ENCODE results near the gene CYP27B1. TPM values are rescaled to one million over a fixed set of nuclear protein-coding genes. Genes with fewer than 3 reads are reported as not detected.

CYP27B1 gene
- total RNA-seq, 1 donor from 2014 or later = 4.2 TPM

- no peak for TF ChIP-seq CTCF (conservative IDR thresholded peaks at IDR 0.05)
- Mint-ChIP-seq H3K36me3 (ENCODE audit: low read depth) (peaks cover 20% of the 10 kb centered on the region), H3K4me3 (no peak overlapping the region), H3K4me1 (no peaks in the 10 kb centered on the region), H3K27ac (ENCODE audit: unreplicated experiment) (no peak overlapping the region), H3K27me3 (ENCODE audit: low read depth) (no peaks in the 10 kb centered on the region), H3K9me3 (no peaks in the 10 kb centered on the region)
- no peak for DNase-seq (ENCODE audit: low read depth, low spot score)
Observed at GRCh38 chr12:57713209-57713608, 53.7 kb downstream of the CYP27B1 start.

- Mint-ChIP-seq H3K27me3 (ENCODE audit: low read depth) (no peaks in the 10 kb centered on the region), H3K4me3 (no peak overlapping the region), H3K27ac (ENCODE audit: unreplicated experiment) (no peak overlapping the region), H3K4me1 (no peaks in the 10 kb centered on the region), H3K9me3 (no peaks in the 10 kb centered on the region), H3K36me3 (ENCODE audit: low read depth) (peaks cover 17% of the 10 kb centered on the region)
- no peak for DNase-seq (ENCODE audit: low read depth, low spot score)
- TF ChIP-seq CTCF (conservative IDR thresholded peaks at IDR 0.05) = no peak
Observed at GRCh38 chr12:57712701-57713100, 54.2 kb downstream of the CYP27B1 start.

Small RNAs within 50 kb of the gene (microRNA-seq; reads per million reads assigned to microRNA genes)
- not detected for gene MIR6759

Other genes with a start within 250 kb of the CYP27B1 start
- 14.1 and 15.0 TPM in 2 replicates for gene DDIT3, start 246.6 kb downstream of the CYP27B1 start, total RNA-seq
- gene MBD6, start 244.3 kb downstream of the CYP27B1 start, total RNA-seq = 90.4 and 91.3 TPM in 2 replicates
- gene DCTN2, start 219.9 kb downstream of the CYP27B1 start, total RNA-seq = 133 and 138 TPM in 2 replicates
- gene KIF5A, start 217.0 kb downstream of the CYP27B1 start, total RNA-seq = 16.9 and 20.8 TPM in 2 replicates
- gene PIP4K2C, start 175.9 kb downstream of the CYP27B1 start, total RNA-seq = 15.9 and 17.3 TPM in 2 replicates
- 74.7 and 75.6 TPM in 2 replicates for gene DTX3, start 162.3 kb downstream of the CYP27B1 start, total RNA-seq
- 41.2 and 43.8 TPM in 2 replicates for gene ARHGEF25, start 155.6 kb downstream of the CYP27B1 start, total RNA-seq
- 18.6 and 19.5 TPM in 2 replicates for gene B4GALNT1, start 133.9 kb downstream of the CYP27B1 start, total RNA-seq
- gene OS9, start 72.9 kb downstream of the CYP27B1 start, total RNA-seq = 123 and 135 TPM in 2 replicates
- 3.9 and 4.1 TPM in 2 replicates for gene AGAP2, start 28.3 kb downstream of the CYP27B1 start, total RNA-seq
- 23.5 and 26.9 TPM in 2 replicates for gene TSPAN31, start 22.0 kb downstream of the CYP27B1 start, total RNA-seq
- gene CDK4, start 14.8 kb downstream of the CYP27B1 start, total RNA-seq = 332 and 333 TPM in 2 replicates
- gene MARCHF9, start 12.0 kb downstream of the CYP27B1 start, total RNA-seq = 16.7 and 18.8 TPM in 2 replicates
- 37.8 and 40.5 TPM in 2 replicates for gene METTL1, start 5.0 kb upstream of the CYP27B1 start, total RNA-seq
- 4.5 and 5.6 TPM in 2 replicates for gene EEF1AKMT3, start 5.5 kb upstream of the CYP27B1 start, total RNA-seq
- 31.7 and 32.3 TPM in 2 replicates for gene TSFM, start 15.7 kb upstream of the CYP27B1 start, total RNA-seq
- gene AVIL, start 51.7 kb upstream of the CYP27B1 start, total RNA-seq = 1.6 and 1.7 TPM in 2 replicates
- gene CTDSP2, start 79.7 kb upstream of the CYP27B1 start, total RNA-seq = 83.2 and 83.4 TPM in 2 replicates
- gene ATP23, start 174.5 kb upstream of the CYP27B1 start, total RNA-seq = 7.7 and 8.0 TPM in 2 replicates

Measured in neural crest cell (in vitro differentiated cells).